HG02970 (cell line): Measurements from ENCODE around the gene PACS1.

Experiments used
- ATAC-seq: cut with Tn5 transposase; IDR thresholded peaks from one replicate; pipeline ENCODE4 v1.9.1; 2021; ENCODE audit warnings: mild to moderate bottlenecking, moderate library complexity, moderate number of reproducible peaks; ENCODE audit not compliant: unreplicated experiment, low FRiP score

The PACS1 gene

GRCh38 chr11:66293777-66294625, 223.9 kb downstream of the PACS1 start:
- no peak for ATAC-seq
